ENCODE results near the gene DGKI. TPM values are rescaled to one million over a fixed set of nuclear protein-coding genes. Genes with fewer than 3 reads are reported as not detected.

The DGKI gene
- total RNA-seq, result 0.15 and 0.32 TPM in 2 replicates

DNA sequence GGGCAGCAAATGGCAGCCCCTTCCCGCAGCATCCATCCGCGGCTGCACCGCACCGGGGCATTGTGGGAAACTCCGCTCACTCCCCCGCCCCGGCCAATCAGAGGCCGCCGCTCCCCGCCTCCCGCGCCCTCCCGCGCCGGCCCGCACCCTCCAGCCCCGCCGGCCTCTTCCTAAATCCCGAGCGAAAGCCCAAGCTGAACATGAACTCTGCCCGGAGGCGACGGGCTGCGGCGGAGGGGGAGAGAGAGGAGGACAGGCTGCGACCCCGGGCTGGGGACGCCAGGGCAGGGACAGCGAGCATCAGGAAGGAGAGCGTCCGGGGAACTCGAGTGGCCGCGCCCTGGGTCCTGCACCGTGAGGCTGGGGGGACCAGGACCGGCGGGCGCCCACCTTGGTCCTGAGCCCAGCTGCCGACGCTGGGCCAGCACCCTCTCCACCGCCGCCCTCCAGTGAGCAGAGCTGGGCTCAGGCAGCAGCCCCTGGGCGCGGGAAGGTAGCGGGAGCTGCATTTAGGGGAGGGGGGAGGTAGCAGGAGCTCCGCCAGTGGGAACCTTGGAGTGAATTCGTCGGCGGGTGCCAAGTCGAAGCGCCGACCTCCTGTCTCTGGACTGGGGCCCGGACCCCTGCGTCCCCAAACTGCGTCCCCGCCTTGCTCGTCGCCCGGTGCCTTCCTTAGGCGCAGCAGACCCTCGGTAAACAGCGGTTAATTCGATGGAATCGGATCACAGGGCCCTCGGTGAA lies at the start of gene DGKI:
DGKI (minus strand) TSS at position 148 of the 741 bp plus-strand sequence.

GRCh38 chr7:137343281-137343841 lies 503.4 kb downstream of the DGKI start, which contains the start of gene PTN:
Gene PTN (minus strand): TSS chr7:137343733. CDS start chr7:137254973, 88,760 bp downstream.

Other genes with a start within 250 kb of the DGKI start
- 29.6 and 35.9 TPM in 2 replicates for gene CREB3L2, start 155.1 kb upstream of the DGKI start, total RNA-seq
- gene AKR1D1, start 229.5 kb upstream of the DGKI start, total RNA-seq, result not detected in 2 replicates

Measured in epithelial cell of umbilical artery (primary cell).